ENCODE results near the gene MAN1C1.
A peak's percentile ranks its signal among the peaks of the same experiment; 100 is the strongest.
"Not testable (repeated sequence)": the region's sequence is repeated elsewhere in the genome, so short reads cannot be mapped to it uniquely, and the experiment has no call there.

The MAN1C1 gene

DNA sequence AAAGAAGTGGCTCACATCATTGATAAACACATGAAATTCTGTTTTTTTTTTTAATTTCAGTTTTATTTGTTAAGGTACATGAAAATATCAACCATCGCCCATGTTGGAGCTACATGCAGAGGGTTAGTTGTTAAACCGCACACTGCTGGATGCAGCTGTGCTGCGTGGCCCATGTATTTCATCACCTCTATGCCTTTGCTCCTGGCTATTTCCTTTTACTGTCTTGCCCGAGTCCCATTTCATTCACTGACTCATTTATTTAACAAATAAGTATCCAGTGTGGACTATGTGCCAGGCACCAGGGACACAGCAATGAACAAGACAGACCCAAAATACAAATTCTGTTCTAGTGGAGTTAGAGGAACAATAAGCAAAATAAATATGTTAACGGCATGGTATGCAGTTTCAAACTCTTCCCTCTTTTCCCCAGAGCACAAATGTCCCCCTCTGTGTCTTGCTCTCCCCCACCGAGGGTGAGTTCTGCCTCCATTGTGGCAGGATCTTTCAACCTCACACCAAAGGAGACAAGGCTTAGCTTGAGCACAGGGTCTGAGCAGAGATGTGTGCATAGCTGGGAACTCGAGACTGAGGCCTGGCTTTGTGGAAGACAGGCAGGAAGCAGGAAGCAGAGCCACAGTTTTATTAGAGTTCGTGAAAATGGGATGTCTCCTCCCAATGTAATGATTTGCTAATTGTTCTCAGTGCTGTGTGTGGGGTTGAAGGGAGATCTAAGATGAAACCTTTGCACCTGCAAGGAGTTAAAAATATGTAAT lies 44.6 kb downstream of the MAN1C1 start:
- Histone ChIP-seq H3K23ac (ENCODE audit: low read length) (no peak overlapping the region), H2AK5ac (ENCODE audit: low read length) (no peak overlapping the region), H3K36me3 (ENCODE audit: control insufficient read depth, insufficient read depth, low read length) (no peaks in the 10 kb centered on the region), H2BK5ac (ENCODE audit: low read length) (no peak overlapping the region), H4K5ac (ENCODE audit: low read length) (no peak overlapping the region), H3K27me3 (ENCODE audit: insufficient read depth, low read length, poor library complexity) (no peaks in the 10 kb centered on the region), H4K8ac (ENCODE audit: low read depth, low read length) (no peak overlapping the region), H3K4me2 (ENCODE audit: low read length) (no peak overlapping the region), H3K27ac (ENCODE audit: low read depth, low read length) (no peak overlapping the region), H3K79me2 (ENCODE audit: control insufficient read depth, insufficient read depth, low read length) (no peaks in the 10 kb centered on the region), H3K56ac (ENCODE audit: low read length) (no peak overlapping the region), H2BK120ac (ENCODE audit: low read depth, low read length) (no peak overlapping the region), H3K4ac (ENCODE audit: low read depth, low read length) (no peak overlapping the region), H3K79me1 (ENCODE audit: low read length) (no peaks in the 10 kb centered on the region), H2BK15ac (replicated peaks; ENCODE audit: low read depth) (no peak overlapping the region), H3K4me1 (ENCODE audit: control insufficient read depth, low read depth, low read length) (no peaks in the 10 kb centered on the region), H3K18ac (ENCODE audit: low read length) (no peak overlapping the region), H3K4me3 (ENCODE audit: low read length) (no peak overlapping the region), H3K9ac (ENCODE audit: low read length) (no peak overlapping the region)
- WGBS (ENCODE audit: extremely low coverage, insufficient coverage, low lambda C conversion rate), result no CpG with 5 or more reads among the region's 8 CpGs
- no peak for DNase-seq

DNA sequence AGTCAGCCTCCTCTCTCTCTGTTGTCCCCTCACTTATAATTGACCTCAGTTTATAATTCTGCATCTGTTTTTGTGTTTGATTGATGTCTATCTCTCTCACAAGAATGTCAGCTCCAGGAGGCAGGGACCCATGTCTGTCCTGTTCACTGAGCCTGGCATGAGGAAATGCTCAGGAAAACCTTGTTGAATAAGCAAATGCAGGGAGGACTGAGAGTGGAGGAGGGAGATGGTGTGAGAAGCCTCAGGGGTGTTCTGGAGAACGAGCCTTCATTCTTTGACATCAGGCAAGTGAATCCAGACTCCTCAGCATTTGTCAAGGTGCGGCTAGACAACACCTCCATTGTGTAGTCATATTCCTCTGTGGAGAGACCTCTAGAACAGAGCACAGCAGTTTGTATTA lies 45.5 kb downstream of the MAN1C1 start:
- Histone ChIP-seq H3K4me1 (ENCODE audit: control insufficient read depth, low read depth, low read length) (no peaks in the 10 kb centered on the region), H3K79me2 (ENCODE audit: control insufficient read depth, insufficient read depth, low read length) (no peaks in the 10 kb centered on the region), H3K9ac (ENCODE audit: low read length) (no peak overlapping the region), H3K27ac (ENCODE audit: low read depth, low read length) (no peak overlapping the region), H2BK120ac (ENCODE audit: low read depth, low read length) (no peak overlapping the region), H4K5ac (ENCODE audit: low read length) (no peak overlapping the region), H3K79me1 (ENCODE audit: low read length) (no peaks in the 10 kb centered on the region), H3K18ac (ENCODE audit: low read length) (no peak overlapping the region), H3K56ac (ENCODE audit: low read length) (no peak overlapping the region), H3K23ac (ENCODE audit: low read length) (no peak overlapping the region), H2BK5ac (ENCODE audit: low read length) (no peak overlapping the region), H2BK15ac (replicated peaks; ENCODE audit: low read depth) (no peak overlapping the region), H3K4ac (ENCODE audit: low read depth, low read length) (no peak overlapping the region), H3K4me2 (ENCODE audit: low read length) (no peak overlapping the region), H3K36me3 (ENCODE audit: control insufficient read depth, insufficient read depth, low read length) (no peaks in the 10 kb centered on the region), H4K8ac (ENCODE audit: low read depth, low read length) (no peak overlapping the region), H3K27me3 (ENCODE audit: insufficient read depth, low read length, poor library complexity) (no peaks in the 10 kb centered on the region), H2AK5ac (ENCODE audit: low read length) (no peak overlapping the region), H3K4me3 (ENCODE audit: low read length) (no peak overlapping the region)
- no CpG with 5 or more reads among the region's 2 CpGs for WGBS (ENCODE audit: extremely low coverage, insufficient coverage, low lambda C conversion rate)
- no peak for DNase-seq

DNA sequence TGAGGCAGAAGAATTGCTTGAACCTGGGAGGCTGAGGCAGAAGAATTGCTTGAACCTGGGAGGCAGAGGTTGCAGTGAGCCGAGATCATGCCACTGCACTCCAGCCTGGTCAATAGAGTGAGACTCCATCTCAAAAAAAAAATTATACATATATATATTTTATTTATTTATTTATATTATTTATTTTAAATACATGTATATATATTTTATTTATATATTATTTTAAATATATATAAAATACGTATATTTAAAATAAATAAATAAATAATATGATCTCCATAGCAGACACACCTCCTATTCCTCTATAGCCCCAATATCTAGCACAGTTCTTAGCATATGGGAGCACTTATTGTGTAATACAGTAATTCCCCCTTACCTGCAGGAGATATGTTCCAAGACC lies 46.4 kb downstream of the MAN1C1 start:
- not testable (repeated sequence) for H3K4me1 ChIP-seq (ENCODE audit: control insufficient read depth, low read depth, low read length); H3K27me3 ChIP-seq (ENCODE audit: insufficient read depth, low read length, poor library complexity); H3K18ac ChIP-seq (ENCODE audit: low read length); H3K36me3 ChIP-seq (ENCODE audit: control insufficient read depth, insufficient read depth, low read length); H3K79me2 ChIP-seq (ENCODE audit: control insufficient read depth, insufficient read depth, low read length); H3K9ac ChIP-seq (ENCODE audit: low read length); H3K4me2 ChIP-seq (ENCODE audit: low read length); H2BK5ac ChIP-seq (ENCODE audit: low read length); DNase-seq; H4K8ac ChIP-seq (ENCODE audit: low read depth, low read length); H4K5ac ChIP-seq (ENCODE audit: low read length); H2BK120ac ChIP-seq (ENCODE audit: low read depth, low read length); H3K79me1 ChIP-seq (ENCODE audit: low read length); H3K56ac ChIP-seq (ENCODE audit: low read length); H3K4ac ChIP-seq (ENCODE audit: low read depth, low read length); H2BK15ac ChIP-seq (replicated peaks; ENCODE audit: low read depth); H3K27ac ChIP-seq (ENCODE audit: low read depth, low read length); H3K23ac ChIP-seq (ENCODE audit: low read length); H2AK5ac ChIP-seq (ENCODE audit: low read length); H3K4me3 ChIP-seq (ENCODE audit: low read length)
- no CpG with 5 or more reads among the region's 2 CpGs for WGBS (ENCODE audit: extremely low coverage, insufficient coverage, low lambda C conversion rate)

DNA sequence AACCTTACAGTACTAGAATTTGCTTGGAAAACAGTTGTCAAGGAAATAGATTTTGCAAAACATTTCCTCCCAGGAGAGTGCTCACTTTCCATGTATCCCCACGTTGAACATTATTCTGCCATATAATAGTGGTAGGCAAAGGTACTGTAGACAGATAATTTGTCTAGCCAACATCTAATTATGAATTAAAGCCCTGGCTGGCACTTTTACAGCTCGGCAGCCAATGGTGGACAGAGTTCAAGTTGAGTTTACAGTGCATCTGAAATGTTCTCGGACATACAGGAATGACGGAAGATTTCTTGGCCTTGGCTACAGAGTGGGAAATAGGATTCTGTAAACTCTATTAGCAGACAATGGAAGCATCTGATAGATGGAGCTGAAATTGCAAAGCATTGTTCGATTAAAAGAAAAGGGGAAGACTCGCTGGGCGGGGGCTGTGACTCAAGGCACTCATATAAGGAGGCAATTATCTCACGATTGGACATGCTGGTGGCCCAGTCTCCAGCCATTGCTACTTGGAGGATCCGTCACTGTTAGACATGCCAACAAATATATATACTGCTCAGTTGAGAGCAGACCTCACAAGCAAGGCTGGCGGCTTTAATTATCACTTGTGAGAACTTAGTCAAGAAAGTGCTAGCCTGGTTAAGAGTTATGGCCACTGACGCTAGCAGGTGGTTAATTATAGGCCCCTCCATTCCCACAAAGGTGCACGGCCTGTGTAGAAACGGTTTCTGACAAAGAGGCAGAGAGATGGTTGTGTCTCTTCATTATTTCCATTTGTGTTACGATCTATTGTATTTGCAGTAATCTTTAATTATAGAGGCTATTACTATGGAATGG lies 48.0 kb downstream of the MAN1C1 start:
- no peak for DNase-seq
- Histone ChIP-seq H3K4ac (ENCODE audit: low read depth, low read length) (peak overlapping the region; percentile 9), H3K36me3 (ENCODE audit: control insufficient read depth, insufficient read depth, low read length) (no peaks in the 10 kb centered on the region), H3K4me1 (ENCODE audit: control insufficient read depth, low read depth, low read length) (no peaks in the 10 kb centered on the region), H2BK15ac (replicated peaks; ENCODE audit: low read depth) (no peak overlapping the region), H3K79me2 (ENCODE audit: control insufficient read depth, insufficient read depth, low read length) (no peaks in the 10 kb centered on the region), H3K56ac (ENCODE audit: low read length) (no peak overlapping the region), H3K9ac (ENCODE audit: low read length) (no peak overlapping the region), H3K27me3 (ENCODE audit: insufficient read depth, low read length, poor library complexity) (no peaks in the 10 kb centered on the region), H3K23ac (ENCODE audit: low read length) (no peak overlapping the region), H4K5ac (ENCODE audit: low read length) (no peak overlapping the region), H2AK5ac (ENCODE audit: low read length) (no peak overlapping the region), H3K27ac (ENCODE audit: low read depth, low read length) (no peak overlapping the region), H4K8ac (ENCODE audit: low read depth, low read length) (no peak overlapping the region), H3K4me3 (ENCODE audit: low read length) (no peak overlapping the region), H2BK5ac (ENCODE audit: low read length) (no peak overlapping the region), H3K18ac (ENCODE audit: low read length) (no peak overlapping the region), H2BK120ac (ENCODE audit: low read depth, low read length) (no peak overlapping the region), H3K4me2 (ENCODE audit: low read length) (no peak overlapping the region), H3K79me1 (ENCODE audit: low read length) (no peaks in the 10 kb centered on the region)
- no CpG with 5 or more reads among the region's 14 CpGs for WGBS (ENCODE audit: extremely low coverage, insufficient coverage, low lambda C conversion rate)

DNA sequence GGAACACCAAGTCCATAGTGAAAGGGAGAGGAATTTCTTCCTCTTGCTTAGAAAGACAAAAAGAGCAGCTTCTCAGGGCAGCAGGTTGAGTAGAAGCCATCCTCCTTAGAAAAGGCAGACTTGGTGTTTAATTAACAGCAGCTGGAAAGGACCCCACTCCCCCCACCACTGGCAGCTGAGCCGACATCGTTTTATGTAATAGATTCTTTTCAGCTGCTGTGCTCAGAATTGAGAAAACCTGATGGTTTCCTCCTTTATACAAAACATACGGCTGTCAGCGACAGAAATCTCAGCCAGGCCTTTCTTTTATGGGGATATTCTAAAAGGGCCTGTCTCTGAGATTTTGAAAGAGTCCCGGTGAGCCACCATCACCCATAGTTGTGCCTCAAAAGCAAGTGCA lies 49.9 kb downstream of the MAN1C1 start:
- Histone ChIP-seq H3K4me2 (ENCODE audit: low read length) (no peak overlapping the region), H2AK5ac (ENCODE audit: low read length) (no peak overlapping the region), H3K4me1 (ENCODE audit: control insufficient read depth, low read depth, low read length) (no peaks in the 10 kb centered on the region), H3K56ac (ENCODE audit: low read length) (no peak overlapping the region), H3K4me3 (ENCODE audit: low read length) (no peak overlapping the region), H3K23ac (ENCODE audit: low read length) (no peak overlapping the region), H3K18ac (ENCODE audit: low read length) (no peak overlapping the region), H3K27ac (ENCODE audit: low read depth, low read length) (no peak overlapping the region), H3K9ac (ENCODE audit: low read length) (no peak overlapping the region), H2BK15ac (replicated peaks; ENCODE audit: low read depth) (no peak overlapping the region), H4K8ac (ENCODE audit: low read depth, low read length) (no peak overlapping the region), H3K79me2 (ENCODE audit: control insufficient read depth, insufficient read depth, low read length) (no peaks in the 10 kb centered on the region), H3K4ac (ENCODE audit: low read depth, low read length) (no peak overlapping the region), H3K27me3 (ENCODE audit: insufficient read depth, low read length, poor library complexity) (no peaks in the 10 kb centered on the region), H4K5ac (ENCODE audit: low read length) (no peak overlapping the region), H2BK5ac (ENCODE audit: low read length) (no peak overlapping the region), H3K36me3 (ENCODE audit: control insufficient read depth, insufficient read depth, low read length) (no peaks in the 10 kb centered on the region), H2BK120ac (ENCODE audit: low read depth, low read length) (no peak overlapping the region), H3K79me1 (ENCODE audit: low read length) (no peaks in the 10 kb centered on the region)
- WGBS (ENCODE audit: extremely low coverage, insufficient coverage, low lambda C conversion rate), result no CpG with 5 or more reads among the region's 5 CpGs
- no peak for DNase-seq
